ENCODE measurements around the gene ISYNA1. TPM values are rescaled to one million over a fixed set of nuclear protein-coding genes. Genes with fewer than 3 reads are reported as not detected.

The ISYNA1 gene
- total and polyA plus RNA-seq, 2 experiments from 2014 or later, result 191 to 208 TPM

DNA sequence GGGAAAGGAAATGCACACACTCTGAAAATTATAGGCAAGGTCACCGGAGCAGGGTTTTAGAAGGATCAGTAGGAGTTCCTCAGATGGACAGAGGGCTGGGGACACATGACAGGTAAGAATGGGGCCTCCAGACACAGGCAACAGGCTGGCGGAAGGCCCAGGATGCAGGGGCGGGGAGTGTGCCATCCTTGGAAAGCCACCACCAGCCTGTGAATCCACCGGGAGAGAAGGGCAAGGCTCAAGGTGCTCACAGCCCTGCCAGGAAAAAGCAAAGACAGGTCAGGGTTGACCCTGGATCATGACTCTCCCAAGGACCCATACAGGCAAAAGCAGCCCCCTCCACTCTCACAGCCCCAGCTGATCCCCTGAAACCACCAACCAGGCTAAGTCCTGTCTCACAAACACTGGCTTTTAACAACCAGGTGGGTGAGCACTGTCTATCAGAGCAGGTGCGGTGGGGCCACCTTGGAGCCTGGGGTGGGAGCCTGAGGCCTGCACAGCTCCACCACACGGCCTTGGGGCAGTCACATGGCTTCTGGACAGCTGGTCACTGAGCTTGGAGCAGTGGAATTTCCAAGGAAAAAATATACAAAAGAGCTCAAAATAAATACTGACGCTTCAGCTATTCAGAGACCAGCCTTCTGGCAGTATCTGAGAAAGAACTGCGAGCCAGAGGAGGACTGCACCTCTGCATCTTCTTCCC, 35.2 kb upstream of the ISYNA1 start:
- no peaks in the 10 kb centered on the region for H3K9me3 Mint-ChIP-seq
- Histone ChIP-seq H3F3A (replicated peaks; ENCODE audit: low read depth) (peaks cover 10% of the 10 kb centered on the region), H3K27ac (ENCODE audit: low read depth) (no peak overlapping the region), H3K36me3 (ENCODE audit: insufficient read depth) (no peaks in the 10 kb centered on the region), H3K9me2 (ENCODE audit: insufficient read depth) (no peaks in the 10 kb centered on the region), H3K27me3 (ENCODE audit: insufficient read depth) (no peaks in the 10 kb centered on the region), H2AFZ (no peak overlapping the region), H3K4me1 (ENCODE audit: insufficient read depth) (peaks cover 5% of the 10 kb centered on the region), H3K4me3 (no peak overlapping the region), H3K79me2 (replicated peaks; ENCODE audit: insufficient read depth) (peaks cover 13% of the 10 kb centered on the region), H4K20me1 (replicated peaks; ENCODE audit: insufficient read depth) (peaks cover 10% of the 10 kb centered on the region; the same call in 1 of the 2 replicates), H3K4me2 (no peak overlapping the region)
- DNase-seq (ENCODE audit: low spot score) (no peak), ATAC-seq (no peak)
- H3K27ac Mint-ChIP-seq, result 0 out of 2 replicates have a peak overlapping the region, but pooled peaks have one; percentile 48
- peaks cover 27% of the 10 kb centered on the region for H3K4me1 Mint-ChIP-seq
- peaks cover 29% of the 10 kb centered on the region for H3K27me3 Mint-ChIP-seq (ENCODE audit: insufficient read depth, low read depth, poor library complexity)
- no peak overlapping the region for H3K4me3 Mint-ChIP-seq
- H3K36me3 Mint-ChIP-seq (ENCODE audit: low read depth), result no peaks in the 10 kb centered on the region; the same call in 2 of the 3 replicates
- TF ChIP-seq STAT1 (IDR thresholded peaks at IDR 0.05; ENCODE audit: unreplicated experiment), result no peak

DNA sequence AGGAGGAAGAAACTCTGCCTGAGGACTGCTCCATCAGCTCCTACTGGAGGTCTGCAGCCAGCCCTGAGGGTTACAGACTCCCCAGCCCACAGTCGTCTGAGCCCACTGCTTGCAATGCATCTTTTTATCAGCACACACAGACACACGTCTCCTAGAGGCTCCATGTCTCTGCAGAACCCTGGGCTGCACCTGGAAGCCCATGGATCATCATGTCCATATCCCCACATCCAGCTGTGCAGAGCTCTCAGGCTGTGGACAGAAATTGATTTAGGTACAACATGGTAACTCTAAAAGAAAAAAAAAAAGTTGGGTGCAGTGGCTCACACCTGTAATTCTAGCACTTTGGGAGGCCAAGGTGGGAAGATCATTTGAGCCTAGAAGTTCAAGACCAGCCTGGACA, 32.9 kb upstream of the ISYNA1 start:
- peaks cover 15% of the 10 kb centered on the region for H3K4me1 Mint-ChIP-seq
- H3K4me3 ChIP-seq, result no peak overlapping the region
- H3K9me3 Mint-ChIP-seq, result no peaks in the 10 kb centered on the region; the same call in 2 of the 3 replicates
- no peaks in the 10 kb centered on the region; the same call in 2 of the 3 replicates for H3K36me3 Mint-ChIP-seq (ENCODE audit: low read depth)
- DNase-seq (ENCODE audit: low spot score) (no peak), ATAC-seq (no peak)
- no peaks in the 10 kb centered on the region; the same call in 1 of the 2 replicates for H3F3A ChIP-seq (replicated peaks; ENCODE audit: low read depth)
- H2AFZ ChIP-seq, result no peak overlapping the region
- H3K4me1 ChIP-seq (ENCODE audit: insufficient read depth), result peaks cover 5% of the 10 kb centered on the region
- H3K27me3 ChIP-seq (ENCODE audit: insufficient read depth), result no peaks in the 10 kb centered on the region
- no peak for TF ChIP-seq ZNF331 (CRISPR knock-in tag; IDR thresholded peaks at IDR 0.05; ENCODE audit: low read depth)
- peaks cover 13% of the 10 kb centered on the region for H3K79me2 ChIP-seq (replicated peaks; ENCODE audit: insufficient read depth)
- no peak overlapping the region for H3K4me3 Mint-ChIP-seq
- peaks cover 10% of the 10 kb centered on the region; the same call in 1 of the 2 replicates for H4K20me1 ChIP-seq (replicated peaks; ENCODE audit: insufficient read depth)
- peaks cover 19% of the 10 kb centered on the region for H3K27me3 Mint-ChIP-seq (ENCODE audit: insufficient read depth, low read depth, poor library complexity)
- no peaks in the 10 kb centered on the region for H3K36me3 ChIP-seq (ENCODE audit: insufficient read depth)
- H3K27ac ChIP-seq (ENCODE audit: low read depth), result no peak overlapping the region
- H3K4me2 ChIP-seq, result no peak overlapping the region
- no peaks in the 10 kb centered on the region for H3K9me2 ChIP-seq (ENCODE audit: insufficient read depth)
- no peak overlapping the region for H3K27ac Mint-ChIP-seq

GRCh38 chr19:18469069-18469846, 31.3 kb upstream of the ISYNA1 start:
- Histone ChIP-seq H3K4me1 (ENCODE audit: insufficient read depth) (peaks cover 5% of the 10 kb centered on the region), H3F3A (replicated peaks; ENCODE audit: low read depth) (no peaks in the 10 kb centered on the region; the same call in 1 of the 2 replicates), H4K20me1 (replicated peaks; ENCODE audit: insufficient read depth) (peaks cover 10% of the 10 kb centered on the region; the same call in 1 of the 2 replicates), H3K27ac (ENCODE audit: low read depth) (no peak overlapping the region), H3K27me3 (ENCODE audit: insufficient read depth) (no peaks in the 10 kb centered on the region), H3K79me2 (replicated peaks; ENCODE audit: insufficient read depth) (peaks cover under 1% of the 10 kb centered on the region), H3K4me2 (no peak overlapping the region), H3K9me2 (ENCODE audit: insufficient read depth) (no peaks in the 10 kb centered on the region), H3K36me3 (ENCODE audit: insufficient read depth) (no peaks in the 10 kb centered on the region), H3K4me3 (no peak overlapping the region), H2AFZ (no peak overlapping the region)
- DNase-seq (ENCODE audit: low spot score) (peak; percentile 89), ATAC-seq (peak; percentile 85)
- Mint-ChIP-seq H3K4me3 (no peak overlapping the region), H3K36me3 (ENCODE audit: low read depth) (no peaks in the 10 kb centered on the region; the same call in 2 of the 3 replicates), H3K4me1 (peaks cover 11% of the 10 kb centered on the region), H3K9me3 (no peaks in the 10 kb centered on the region; the same call in 2 of the 3 replicates), H3K27ac (no peak overlapping the region), H3K27me3 (ENCODE audit: insufficient read depth, low read depth, poor library complexity) (peaks cover 21% of the 10 kb centered on the region)
- TF ChIP-seq, protein P1, sequence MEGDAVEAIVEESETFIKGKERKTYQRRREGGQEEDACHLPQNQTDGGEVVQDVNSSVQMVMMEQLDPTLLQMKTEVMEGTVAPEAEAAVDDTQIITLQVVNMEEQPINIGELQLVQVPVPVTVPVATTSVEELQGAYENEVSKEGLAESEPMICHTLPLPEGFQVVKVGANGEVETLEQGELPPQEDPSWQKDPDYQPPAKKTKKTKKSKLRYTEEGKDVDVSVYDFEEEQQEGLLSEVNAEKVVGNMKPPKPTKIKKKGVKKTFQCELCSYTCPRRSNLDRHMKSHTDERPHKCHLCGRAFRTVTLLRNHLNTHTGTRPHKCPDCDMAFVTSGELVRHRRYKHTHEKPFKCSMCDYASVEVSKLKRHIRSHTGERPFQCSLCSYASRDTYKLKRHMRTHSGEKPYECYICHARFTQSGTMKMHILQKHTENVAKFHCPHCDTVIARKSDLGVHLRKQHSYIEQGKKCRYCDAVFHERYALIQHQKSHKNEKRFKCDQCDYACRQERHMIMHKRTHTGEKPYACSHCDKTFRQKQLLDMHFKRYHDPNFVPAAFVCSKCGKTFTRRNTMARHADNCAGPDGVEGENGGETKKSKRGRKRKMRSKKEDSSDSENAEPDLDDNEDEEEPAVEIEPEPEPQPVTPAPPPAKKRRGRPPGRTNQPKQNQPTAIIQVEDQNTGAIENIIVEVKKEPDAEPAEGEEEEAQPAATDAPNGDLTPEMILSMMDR (conservative IDR thresholded peaks at IDR 0.05; ENCODE audit: low read depth in 2 of 2), result peak; percentile 83 to 89
- no peak for TF ChIP-seq NANOG (IDR thresholded peaks at IDR 0.05; ENCODE audit: borderline replicate concordance)
